Measurements from ENCODE around the gene NRIP2. TPM values are rescaled to one million over a fixed set of nuclear protein-coding genes. Genes with fewer than 3 reads are reported as not detected.

The NRIP2 gene
- total RNA-seq, 1 experiment from 2014 or later, result not detected

DNA sequence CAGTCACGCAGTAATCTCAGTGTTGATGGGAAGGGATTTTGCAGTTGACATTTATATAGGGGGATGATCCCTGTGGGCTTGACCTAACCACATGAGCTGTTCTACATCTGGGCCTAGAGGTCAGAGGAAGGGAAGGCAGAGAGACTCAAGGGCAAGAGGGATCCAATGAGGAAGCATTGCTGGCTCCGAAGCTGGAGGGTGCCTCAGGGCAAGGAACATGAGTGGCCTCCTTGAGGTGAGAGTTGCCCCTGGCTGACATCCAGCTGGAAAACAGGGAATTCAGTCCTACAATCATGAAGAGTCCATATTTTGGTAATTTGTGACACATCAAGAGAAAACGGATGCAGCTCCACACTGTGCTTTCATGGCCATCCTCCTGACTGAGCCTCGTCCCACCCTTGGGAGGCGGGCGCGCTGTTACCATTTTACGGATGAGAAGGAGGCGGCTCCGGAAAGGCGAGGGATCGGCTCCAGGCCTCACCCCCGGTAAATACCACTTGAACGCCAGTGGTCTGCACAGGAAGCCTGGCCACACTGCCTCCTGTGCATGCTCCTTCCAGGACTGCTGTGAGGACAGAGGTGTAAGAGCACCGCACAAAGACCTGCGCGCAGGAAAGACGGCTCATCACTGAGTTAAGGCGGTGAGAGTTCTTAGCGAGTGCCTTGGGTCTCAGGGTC is 58.6 kb downstream of the NRIP2 start:
- intact Hi-C loops (cut with micrococcal nuclease; ENCODE audit: unreplicated experiment), result no loop called here
- POLR2A ChIA-PET (ENCODE audit: unreplicated experiment), result no interaction called here

GRCh38 chr12:2775431-2775830 is 59.4 kb downstream of the NRIP2 start:
- no peaks in the 10 kb centered on the region for H3K9me3 ChIP-seq (ENCODE audit: insufficient read depth, low read depth)
- no peaks in the 10 kb centered on the region for H3F3A ChIP-seq (ENCODE audit: insufficient read depth, low read depth)
- no peaks in the 10 kb centered on the region for H3K9me2 ChIP-seq (ENCODE audit: insufficient read depth)
- no peaks in the 10 kb centered on the region for H3K4me1 ChIP-seq (replicated peaks; ENCODE audit: insufficient read depth)
- POLR2A ChIA-PET (ENCODE audit: unreplicated experiment), result no interaction called here
- no peak overlapping the region for H3K4me3 ChIP-seq
- no peaks in the 10 kb centered on the region for H3K36me3 ChIP-seq (ENCODE audit: low read depth)
- no peak overlapping the region for H2AFZ ChIP-seq
- H3K27me3 ChIP-seq (ENCODE audit: insufficient read depth, low read depth), result peaks cover 84% of the 10 kb centered on the region
- no peaks in the 10 kb centered on the region for H4K20me1 ChIP-seq (ENCODE audit: insufficient read depth)
- H3K79me2 ChIP-seq (ENCODE audit: low read depth), result no peaks in the 10 kb centered on the region
- H3K4me2 ChIP-seq, result no peak overlapping the region
- TF ChIP-seq, protein P1, sequence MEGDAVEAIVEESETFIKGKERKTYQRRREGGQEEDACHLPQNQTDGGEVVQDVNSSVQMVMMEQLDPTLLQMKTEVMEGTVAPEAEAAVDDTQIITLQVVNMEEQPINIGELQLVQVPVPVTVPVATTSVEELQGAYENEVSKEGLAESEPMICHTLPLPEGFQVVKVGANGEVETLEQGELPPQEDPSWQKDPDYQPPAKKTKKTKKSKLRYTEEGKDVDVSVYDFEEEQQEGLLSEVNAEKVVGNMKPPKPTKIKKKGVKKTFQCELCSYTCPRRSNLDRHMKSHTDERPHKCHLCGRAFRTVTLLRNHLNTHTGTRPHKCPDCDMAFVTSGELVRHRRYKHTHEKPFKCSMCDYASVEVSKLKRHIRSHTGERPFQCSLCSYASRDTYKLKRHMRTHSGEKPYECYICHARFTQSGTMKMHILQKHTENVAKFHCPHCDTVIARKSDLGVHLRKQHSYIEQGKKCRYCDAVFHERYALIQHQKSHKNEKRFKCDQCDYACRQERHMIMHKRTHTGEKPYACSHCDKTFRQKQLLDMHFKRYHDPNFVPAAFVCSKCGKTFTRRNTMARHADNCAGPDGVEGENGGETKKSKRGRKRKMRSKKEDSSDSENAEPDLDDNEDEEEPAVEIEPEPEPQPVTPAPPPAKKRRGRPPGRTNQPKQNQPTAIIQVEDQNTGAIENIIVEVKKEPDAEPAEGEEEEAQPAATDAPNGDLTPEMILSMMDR (conservative IDR thresholded peaks at IDR 0.05), result no peak
- TF ChIP-seq EZH2 (IDR thresholded peaks at IDR 0.05; ENCODE audit: low read depth), result no peak
- intact Hi-C loops (cut with micrococcal nuclease; ENCODE audit: unreplicated experiment), result no loop called here
- CTCF ChIA-PET, result no interaction called here
- no peak overlapping the region for H3K27ac ChIP-seq
- no peak for DNase-seq
- no TSS peak for BruUV-seq (replicated peaks)

More for the DNA sequence above, 58.6 kb downstream of the NRIP2 start:
- no TSS peak for BruUV-seq (replicated peaks)
- no peak overlapping the region for H3K4me3 ChIP-seq
- no peak overlapping the region for H3K27ac ChIP-seq
- TF ChIP-seq EZH2 (IDR thresholded peaks at IDR 0.05; ENCODE audit: low read depth), result no peak
- TF ChIP-seq, protein P1 (conservative IDR thresholded peaks at IDR 0.05), result no peak
- DNase-seq, result no peak
- H3K79me2 ChIP-seq (ENCODE audit: low read depth), result no peaks in the 10 kb centered on the region
- H4K20me1 ChIP-seq (ENCODE audit: insufficient read depth), result no peaks in the 10 kb centered on the region
- H3K4me2 ChIP-seq, result no peak overlapping the region
- H3K4me1 ChIP-seq (replicated peaks; ENCODE audit: insufficient read depth), result no peaks in the 10 kb centered on the region
- no peaks in the 10 kb centered on the region for H3K36me3 ChIP-seq (ENCODE audit: low read depth)
- CTCF ChIA-PET, result no interaction called here
- H3K27me3 ChIP-seq (ENCODE audit: insufficient read depth, low read depth), result peaks cover 93% of the 10 kb centered on the region
- H3F3A ChIP-seq (ENCODE audit: insufficient read depth, low read depth), result no peaks in the 10 kb centered on the region
- H3K9me3 ChIP-seq (ENCODE audit: insufficient read depth, low read depth), result no peaks in the 10 kb centered on the region
- H2AFZ ChIP-seq, result no peak overlapping the region
- H3K9me2 ChIP-seq (ENCODE audit: insufficient read depth), result no peaks in the 10 kb centered on the region

Other genes with a start within 250 kb of the NRIP2 start
- 189 and 226 TPM in 2 replicates for gene FKBP4, start 40.1 kb downstream of the NRIP2 start, total RNA-seq (2021)
- 33.3 and 41.3 TPM in 2 replicates for gene ITFG2, start 22.4 kb downstream of the NRIP2 start, total RNA-seq (2021)
- gene TEX52, start 22.0 kb upstream of the NRIP2 start, total RNA-seq (2021), result not detected in 2 replicates
- gene FOXM1, start 42.1 kb upstream of the NRIP2 start, total RNA-seq (2021), result 161 and 225 TPM in 2 replicates
- gene RHNO1, start 42.2 kb upstream of the NRIP2 start, total RNA-seq (2021), result 60.1 and 77.9 TPM in 2 replicates
- gene TULP3, start 55.9 kb upstream of the NRIP2 start, total RNA-seq (2021), result 39.0 and 54.6 TPM in 2 replicates
- gene TEAD4, start 124.4 kb upstream of the NRIP2 start, total RNA-seq (2021), result 47.7 and 56.0 TPM in 2 replicates
- gene TSPAN9, start 242.3 kb upstream of the NRIP2 start, total RNA-seq (2021), result 8.9 and 9.6 TPM in 2 replicates